ENCODE data around the gene R3HDML. TPM values are rescaled to one million over a fixed set of nuclear protein-coding genes. Genes with fewer than 3 reads are reported as not detected.

The R3HDML gene
- total RNA-seq, 1 donor from 2014 or later = not detected

- peaks cover 40% of the 10 kb centered on the region for H3K27me3 Mint-ChIP-seq (ENCODE audit: unreplicated experiment)
- no peaks in the 10 kb centered on the region for H3K4me1 Mint-ChIP-seq (ENCODE audit: unreplicated experiment)
- H3K4me3 Mint-ChIP-seq (ENCODE audit: unreplicated experiment) = no peak overlapping the region
- no peak for DNase-seq (ENCODE audit: extremely low spot score, unreplicated experiment)
- H3K36me3 Mint-ChIP-seq (ENCODE audit: unreplicated experiment) = no peaks in the 10 kb centered on the region
- H3K27ac Mint-ChIP-seq (ENCODE audit: unreplicated experiment) = no peak overlapping the region
- no peaks in the 10 kb centered on the region for H3K9me3 Mint-ChIP-seq (ENCODE audit: unreplicated experiment)
- no peak for TF ChIP-seq CTCF (IDR thresholded peaks at IDR 0.05)
These were observed 24.2 kb downstream of the R3HDML start for GRCh38 chr20:44361021-44361420.

- Mint-ChIP-seq H3K9me3 (ENCODE audit: unreplicated experiment) (no peaks in the 10 kb centered on the region), H3K4me1 (ENCODE audit: unreplicated experiment) (no peaks in the 10 kb centered on the region), H3K27ac (ENCODE audit: unreplicated experiment) (no peak overlapping the region), H3K4me3 (ENCODE audit: unreplicated experiment) (no peak overlapping the region), H3K27me3 (ENCODE audit: unreplicated experiment) (peaks cover 30% of the 10 kb centered on the region), H3K36me3 (ENCODE audit: unreplicated experiment) (no peaks in the 10 kb centered on the region)
- DNase-seq (ENCODE audit: extremely low spot score, unreplicated experiment) = no peak
- TF ChIP-seq CTCF (IDR thresholded peaks at IDR 0.05) = no peak
These were observed 25.7 kb downstream of the R3HDML start for GRCh38 chr20:44362466-44362940.

- no peak overlapping the region for H3K4me3 Mint-ChIP-seq (ENCODE audit: unreplicated experiment)
These were observed 27.2 kb downstream of the R3HDML start for GRCh38 chr20:44364068-44364467.

GRCh38 chr20:44364780-44365179 is 27.9 kb downstream of the R3HDML start:
- H3K4me1 Mint-ChIP-seq (ENCODE audit: unreplicated experiment) = no peaks in the 10 kb centered on the region
- no peaks in the 10 kb centered on the region for H3K36me3 Mint-ChIP-seq (ENCODE audit: unreplicated experiment)
- H3K9me3 Mint-ChIP-seq (ENCODE audit: unreplicated experiment) = no peaks in the 10 kb centered on the region
- no peak overlapping the region for H3K27ac Mint-ChIP-seq (ENCODE audit: unreplicated experiment)
- H3K27me3 Mint-ChIP-seq (ENCODE audit: unreplicated experiment) = peaks cover 18% of the 10 kb centered on the region
- DNase-seq (ENCODE audit: extremely low spot score, unreplicated experiment) = no peak
- H3K4me3 Mint-ChIP-seq (ENCODE audit: unreplicated experiment) = no peak overlapping the region
- TF ChIP-seq CTCF (IDR thresholded peaks at IDR 0.05) = no peak

More at GRCh38 chr20:44364068-44364467, 27.2 kb downstream of the R3HDML start:
- no peak overlapping the region for H3K27ac Mint-ChIP-seq (ENCODE audit: unreplicated experiment)
- no peaks in the 10 kb centered on the region for H3K36me3 Mint-ChIP-seq (ENCODE audit: unreplicated experiment)
- TF ChIP-seq CTCF (IDR thresholded peaks at IDR 0.05) = no peak
- H3K27me3 Mint-ChIP-seq (ENCODE audit: unreplicated experiment) = peaks cover 18% of the 10 kb centered on the region
- no peaks in the 10 kb centered on the region for H3K9me3 Mint-ChIP-seq (ENCODE audit: unreplicated experiment)
- DNase-seq (ENCODE audit: extremely low spot score, unreplicated experiment) = no peak
- H3K4me1 Mint-ChIP-seq (ENCODE audit: unreplicated experiment) = no peaks in the 10 kb centered on the region

GRCh38 chr20:44367746-44368145 is 30.9 kb downstream of the R3HDML start:
- H3K27me3 Mint-ChIP-seq (ENCODE audit: unreplicated experiment) = peaks cover 5% of the 10 kb centered on the region
- no peak for DNase-seq (ENCODE audit: extremely low spot score, unreplicated experiment)
- peaks cover 4% of the 10 kb centered on the region for H3K4me1 Mint-ChIP-seq (ENCODE audit: unreplicated experiment)
- H3K9me3 Mint-ChIP-seq (ENCODE audit: unreplicated experiment) = no peaks in the 10 kb centered on the region
- H3K36me3 Mint-ChIP-seq (ENCODE audit: unreplicated experiment) = no peaks in the 10 kb centered on the region
- H3K27ac Mint-ChIP-seq (ENCODE audit: unreplicated experiment) = no peak overlapping the region
- H3K4me3 Mint-ChIP-seq (ENCODE audit: unreplicated experiment) = no peak overlapping the region
- TF ChIP-seq CTCF (IDR thresholded peaks at IDR 0.05) = no peak

Data from osteocyte (in vitro differentiated cells).